Stimulated activated CD8-positive, alpha-beta memory T cell treated with anti-CD3 and anti-CD28 coated beads, Interleukin-15, amount 100 ng/mL, for 24 hours (primary cell): ENCODE results near the gene RAB41.
"Not testable (repeated sequence)": the region's sequence is repeated elsewhere in the genome, so short reads cannot be mapped to it uniquely, and the experiment has no call there.

Experiments used
- DNase-seq: peaks from one replicate; pipeline ENCODE4 v3.0.0-alpha.2; 2020; ENCODE audit warnings: low read depth

RAB41 gene

GRCh38 chrX:70289793-70290770 is 8.1 kb downstream of the RAB41 start, which contains the start of the genes KIF4A and PDZD11:
TSS of gene KIF4A (plus strand) at chrX:70290104. CDS start at chrX:70290459, 355 bp downstream.
TSS of gene PDZD11 (minus strand) at chrX:70289927. CDS start at chrX:70289341, 586 bp downstream.
- DNase-seq = peak; percentile 53

GRCh38 chrX:70292788-70293187 is 10.8 kb downstream of the RAB41 start:
- DNase-seq = no peak

- no peak for DNase-seq
These were observed 11.6 kb downstream of the RAB41 start for GRCh38 chrX:70293621-70294020.

GRCh38 chrX:70301716-70302115 is 19.7 kb downstream of the RAB41 start:
- no peak for DNase-seq

- DNase-seq = no peak
These were observed 31.5 kb downstream of the RAB41 start for GRCh38 chrX:70313503-70313902.

GRCh38 chrX:70322784-70323183 is 40.8 kb downstream of the RAB41 start:
- no peak for DNase-seq

GRCh38 chrX:70323628-70324027 is 41.7 kb downstream of the RAB41 start:
- not testable (repeated sequence) for DNase-seq

GRCh38 chrX:70324326-70324725 is 42.4 kb downstream of the RAB41 start:
- no peak for DNase-seq

GRCh38 chrX:70331161-70331560 is 49.2 kb downstream of the RAB41 start:
- DNase-seq = no peak

GRCh38 chrX:70332600-70332999 is 50.6 kb downstream of the RAB41 start:
- DNase-seq = no peak
